K562 (cell line): ENCODE data around the gene BANP.
"Not testable (repeated sequence)": the region's sequence is repeated elsewhere in the genome, so short reads cannot be mapped to it uniquely, and the experiment has no call there.

Experiments used
- CBFA2T2 ChIP-seq: fragments of 450-650 bp; conservative IDR thresholded peaks from 2 replicates; pipeline ENCODE4 v1.6.1; 2017; ENCODE audit warnings: mild to moderate bottlenecking
- CEBPB ChIP-seq: fragments of 450-650 bp; IDR thresholded peaks from 2 replicates; pipeline ENCODE4 v1.6.1; 2016; ENCODE audit warnings: missing genetic modification characterization, missing compliant biosample characterization
- CHD2 ChIP-seq: IDR thresholded peaks from 2 replicates; pipeline ENCODE4 v1.6.1; 2011; ENCODE audit warnings: low read depth, low read length
- CTCF ChIP-seq, 3 experiments: IDR thresholded peaks in 2 of 3; conservative IDR thresholded peaks in 1 of 3; 2 replicates each; pipeline ENCODE4 v1.5.1; 2011 to 2012; ENCODE audit warnings: low read length in 3 of 3, mild to moderate bottlenecking in 3 of 3, control low read depth in 2 of 3, improper control_type of control experiment in 1 of 3, inconsistent platforms in 1 of 3, low read depth in 1 of 3, mixed read lengths in 1 of 3, moderate library complexity in 1 of 3; ENCODE audit not compliant: insufficient read depth in 2 of 3
- ELK1 ChIP-seq: sonication (generic); formaldehyde crosslinking; IDR thresholded peaks from 2 replicates; pipeline ENCODE4 v1.8.1; 2022; ENCODE audit warnings: missing genetic modification reagents
- ZEB2 ChIP-seq: fragments of 450-650 bp; IDR thresholded peaks from 2 replicates; pipeline ENCODE4 v1.6.1; 2016
- TF ChIP-seq, protein P1 (sequence below): sonication (generic); formaldehyde crosslinking; IDR thresholded peaks from 2 replicates; pipeline ENCODE4 v1.8.0; 2023; ENCODE audit warnings: mild to moderate bottlenecking, missing genetic modification reagents
- TF ChIP-seq, protein P2 (sequence below): fragments of 250-450 bp; sonication (Bioruptor Pico); IDR thresholded peaks from 2 replicates; pipeline ENCODE4 v1.5.0; 2022; ENCODE audit warnings: mild to moderate bottlenecking

DNA sequence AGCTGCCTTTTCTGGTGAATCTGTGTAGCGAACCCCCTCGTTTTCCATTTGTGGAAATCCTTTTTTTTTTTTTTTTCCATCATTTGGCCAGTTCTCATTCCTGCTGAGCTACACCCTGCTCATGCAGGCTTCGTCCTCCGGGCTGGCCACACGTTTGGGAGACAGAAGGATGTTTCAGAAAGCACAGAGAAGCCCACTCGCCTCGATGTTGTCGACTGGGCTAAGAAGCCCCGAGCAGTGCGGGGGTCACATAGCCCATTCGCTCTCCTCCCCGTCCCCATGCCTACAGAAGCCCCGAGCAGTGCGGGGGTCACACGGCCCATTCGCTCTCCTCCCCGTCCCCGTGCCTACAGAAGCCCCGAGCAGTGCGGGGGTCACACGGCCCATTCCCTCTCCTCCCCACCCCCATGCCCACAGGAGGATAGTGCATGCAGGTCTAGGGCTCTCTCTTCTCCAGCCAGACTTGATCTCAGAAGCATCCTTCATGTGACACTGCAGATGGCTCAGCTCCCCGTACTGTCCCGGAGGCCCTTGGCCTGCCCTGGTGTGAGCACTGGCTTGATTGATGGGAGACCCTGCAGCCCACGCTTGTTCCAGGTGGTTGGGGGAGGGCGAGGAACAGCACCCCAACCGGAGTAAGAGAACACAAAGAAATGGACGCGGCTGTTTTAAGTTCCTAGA lies 89.1 kb downstream of the BANP start:
- TF ChIP-seq CHD2; ZEB2; CEBPB (tag); CTCF (IDR thresholded peaks at IDR 0.05 in 2 of 3, conservative IDR thresholded peaks at IDR 0.05 in 1 of 3; ENCODE audit: insufficient read depth in 2 of 3, low read depth in 1 of 3, low read length in 3 of 3); CBFA2T2; ELK1 (CRISPR knock-in tag): not testable (repeated sequence)
- TF ChIP-seq, protein P1, sequence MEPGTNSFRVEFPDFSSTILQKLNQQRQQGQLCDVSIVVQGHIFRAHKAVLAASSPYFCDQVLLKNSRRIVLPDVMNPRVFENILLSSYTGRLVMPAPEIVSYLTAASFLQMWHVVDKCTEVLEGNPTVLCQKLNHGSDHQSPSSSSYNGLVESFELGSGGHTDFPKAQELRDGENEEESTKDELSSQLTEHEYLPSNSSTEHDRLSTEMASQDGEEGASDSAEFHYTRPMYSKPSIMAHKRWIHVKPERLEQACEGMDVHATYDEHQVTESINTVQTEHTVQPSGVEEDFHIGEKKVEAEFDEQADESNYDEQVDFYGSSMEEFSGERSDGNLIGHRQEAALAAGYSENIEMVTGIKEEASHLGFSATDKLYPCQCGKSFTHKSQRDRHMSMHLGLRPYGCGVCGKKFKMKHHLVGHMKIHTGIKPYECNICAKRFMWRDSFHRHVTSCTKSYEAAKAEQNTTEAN, result not testable (repeated sequence)
- TF ChIP-seq, protein P2, sequence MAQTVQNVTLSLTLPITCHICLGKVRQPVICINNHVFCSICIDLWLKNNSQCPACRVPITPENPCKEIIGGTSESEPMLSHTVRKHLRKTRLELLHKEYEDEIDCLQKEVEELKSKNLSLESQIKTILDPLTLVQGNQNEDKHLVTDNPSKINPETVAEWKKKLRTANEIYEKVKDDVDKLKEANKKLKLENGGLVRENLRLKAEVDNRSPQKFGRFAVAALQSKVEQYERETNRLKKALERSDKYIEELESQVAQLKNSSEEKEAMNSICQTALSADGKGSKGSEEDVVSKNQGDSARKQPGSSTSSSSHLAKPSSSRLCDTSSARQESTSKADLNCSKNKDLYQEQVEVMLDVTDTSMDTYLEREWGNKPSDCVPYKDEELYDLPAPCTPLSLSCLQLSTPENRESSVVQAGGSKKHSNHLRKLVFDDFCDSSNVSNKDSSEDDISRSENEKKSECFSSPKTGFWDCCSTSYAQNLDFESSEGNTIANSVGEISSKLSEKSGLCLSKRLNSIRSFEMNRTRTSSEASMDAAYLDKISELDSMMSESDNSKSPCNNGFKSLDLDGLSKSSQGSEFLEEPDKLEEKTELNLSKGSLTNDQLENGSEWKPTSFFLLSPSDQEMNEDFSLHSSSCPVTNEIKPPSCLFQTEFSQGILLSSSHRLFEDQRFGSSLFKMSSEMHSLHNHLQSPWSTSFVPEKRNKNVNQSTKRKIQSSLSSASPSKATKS (CRISPR knock-in tag), result not testable (repeated sequence)
